HG03469 (cell line): Measurements from ENCODE around the gene CHRNE.
"Not testable (repeated sequence)": the region's sequence is repeated elsewhere in the genome, so short reads cannot be mapped to it uniquely, and the experiment has no call there.

ENCODE experiments used
- ATAC-seq: cut with Tn5 transposase; IDR thresholded peaks from one replicate; pipeline ENCODE4 v1.9.1; 2021; ENCODE audit warnings: mild to moderate bottlenecking, moderate library complexity, moderate number of reproducible peaks; ENCODE audit not compliant: unreplicated experiment

CHRNE gene

GRCh38 chr17:4857347-4857746, 45.6 kb downstream of the CHRNE start:
- not testable (repeated sequence) for ATAC-seq

GRCh38 chr17:4856937-4857314, 46.0 kb downstream of the CHRNE start:
- ATAC-seq: no peak

GRCh38 chr17:4856271-4856936, 46.5 kb downstream of the CHRNE start:
- no peak for ATAC-seq

GRCh38 chr17:4854111-4854681, 48.7 kb downstream of the CHRNE start:
- no peak for ATAC-seq

GRCh38 chr17:4853208-4853671, 49.7 kb downstream of the CHRNE start:
- ATAC-seq: no peak

- ATAC-seq: no peak
Observed at GRCh38 chr17:4852567-4853207, 50.2 kb downstream of the CHRNE start.

- ATAC-seq: no peak
Observed at GRCh38 chr17:4851084-4851483, 51.8 kb downstream of the CHRNE start.

GRCh38 chr17:4850246-4850645, 52.7 kb downstream of the CHRNE start:
- ATAC-seq: no peak

GRCh38 chr17:4849011-4849536, 53.8 kb downstream of the CHRNE start:
- no peak for ATAC-seq
